Endodermal cell (in vitro differentiated cells): ENCODE data around the gene ARHGAP6. TPM values are rescaled to one million over a fixed set of nuclear protein-coding genes. Genes with fewer than 3 reads are reported as not detected.

Source experiments
- DNase-seq: peaks from one replicate; pipeline ENCODE4 v3.0.0-alpha.2; 2017
- H3K27ac ChIP-seq: 2 replicates; pipeline ENCODE4 v1.5.1; 2013; ENCODE audit warnings: mild to moderate bottlenecking, low read depth, low read length, moderate library complexity
- H3K27me3 ChIP-seq: 2 replicates; pipeline ENCODE4 v1.6.1; 2013; ENCODE audit warnings: mild to moderate bottlenecking, low read length, moderate library complexity; ENCODE audit not compliant: insufficient read depth, control insufficient read depth, poor library complexity, severe bottlenecking
- H3K36me3 ChIP-seq: 2 replicates; pipeline ENCODE4 v1.7.0; 2013; ENCODE audit warnings: mild to moderate bottlenecking, low read length, moderate library complexity; ENCODE audit not compliant: control insufficient read depth, insufficient read depth
- H3K4me1 ChIP-seq: one replicate; pipeline ENCODE4 v1.7.0; 2013; ENCODE audit warnings: low read length; ENCODE audit not compliant: control insufficient read depth, insufficient read depth
- H3K4me3 ChIP-seq: 2 replicates; pipeline ENCODE4 v1.5.1; 2013; ENCODE audit warnings: mild to moderate bottlenecking, low read length, moderate library complexity
- H3K9ac ChIP-seq: 2 replicates; pipeline ENCODE4 v1.6.1; 2013; ENCODE audit warnings: mild to moderate bottlenecking, low read length, moderate library complexity; ENCODE audit not compliant: poor library complexity, severe bottlenecking; ENCODE audit errors: extremely low read depth
- H3K9me3 ChIP-seq: 2 replicates; pipeline ENCODE4 v1.6.1; 2013; ENCODE audit warnings: mild to moderate bottlenecking, low read length, moderate library complexity; ENCODE audit not compliant: control insufficient read depth
- H3K27ac Mint-ChIP-seq: 2 replicates; pipeline ENCODE4 v1.8.0; 2020; ENCODE audit warnings: mixed read lengths
- H3K27me3 Mint-ChIP-seq: 2 replicates; pipeline ENCODE4 v1.8.0; 2021; ENCODE audit warnings: mild to moderate bottlenecking, mixed read lengths; ENCODE audit not compliant: insufficient read depth
- H3K36me3 Mint-ChIP-seq: 2 replicates; pipeline ENCODE4 v1.8.0; 2020; ENCODE audit warnings: low read depth, mixed read lengths
- H3K4me1 Mint-ChIP-seq: 2 replicates; pipeline ENCODE4 v1.8.0; 2020; ENCODE audit warnings: mixed read lengths
- H3K4me3 Mint-ChIP-seq: 2 replicates; pipeline ENCODE4 v1.8.0; 2020; ENCODE audit warnings: mild to moderate bottlenecking, moderate library complexity, mixed read lengths
- H3K9me3 Mint-ChIP-seq: 2 replicates; pipeline ENCODE4 v1.8.0; 2020; ENCODE audit warnings: mild to moderate bottlenecking, mixed read lengths
- WGBS, 2 experiments: methylation state at CpG; one replicate each; pipeline versions ENCODE4 v1.1.5 to v1.1.7; 2013; ENCODE audit warnings: missing lambda C conversion rate in 2 of 2, mixed read lengths in 1 of 2; ENCODE audit not compliant: insufficient coverage in 1 of 2, insufficient read length in 1 of 2; 5-methylcytosine and 5-hydroxymethylcytosine counted together
- total RNA-seq, 2 donors: library from RNA; stranded (reverse); fragmentation: NEBNext Ultra II Directional in 1 of 2; extraction: Animal tissue kit (Norgen Biotek cat#: 25700) in 1 of 2; gene quantifications; 2 replicates in 1 of 2; 3 replicates in 1 of 2; pipeline ENCODE4 v1.2.1, GENCODE V29; 2021
- TF ChIP-seq, protein P1 (sequence below): fragments of 200-600 bp; sonication (generic); conservative IDR thresholded peaks from 2 replicates; pipeline ENCODE4 v1.5.0; 2021; ENCODE audit warnings: antibody characterized with exemption, mild to moderate bottlenecking

ARHGAP6 gene
- total RNA-seq, 2 donors from 2014 or later: 0.48 to 0.73 TPM

DNA sequence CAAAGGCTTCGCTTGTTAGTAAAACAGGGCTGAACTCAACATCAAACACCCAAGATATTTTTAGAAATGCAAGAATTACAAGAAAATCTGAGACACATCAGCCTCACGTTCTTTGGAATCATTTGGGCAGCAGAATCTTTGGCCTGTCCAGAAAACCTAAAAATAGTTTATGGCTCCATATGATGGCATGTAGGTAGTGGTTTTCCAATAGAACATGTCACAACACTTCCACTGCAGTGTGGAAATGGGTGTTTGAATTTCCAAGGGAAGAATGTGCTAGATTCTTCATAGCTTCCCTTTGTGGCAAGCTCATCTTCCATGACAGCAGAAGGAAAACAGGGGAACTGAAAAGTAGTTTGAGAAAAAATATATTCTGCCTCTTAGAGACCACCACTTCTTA lies 118.8 kb downstream of the ARHGAP6 start:
- DNase-seq: no peak
- no peak overlapping the region for H3K4me3 ChIP-seq
- H3K36me3 ChIP-seq: no peaks in the 10 kb centered on the region
- TF ChIP-seq, protein P1, sequence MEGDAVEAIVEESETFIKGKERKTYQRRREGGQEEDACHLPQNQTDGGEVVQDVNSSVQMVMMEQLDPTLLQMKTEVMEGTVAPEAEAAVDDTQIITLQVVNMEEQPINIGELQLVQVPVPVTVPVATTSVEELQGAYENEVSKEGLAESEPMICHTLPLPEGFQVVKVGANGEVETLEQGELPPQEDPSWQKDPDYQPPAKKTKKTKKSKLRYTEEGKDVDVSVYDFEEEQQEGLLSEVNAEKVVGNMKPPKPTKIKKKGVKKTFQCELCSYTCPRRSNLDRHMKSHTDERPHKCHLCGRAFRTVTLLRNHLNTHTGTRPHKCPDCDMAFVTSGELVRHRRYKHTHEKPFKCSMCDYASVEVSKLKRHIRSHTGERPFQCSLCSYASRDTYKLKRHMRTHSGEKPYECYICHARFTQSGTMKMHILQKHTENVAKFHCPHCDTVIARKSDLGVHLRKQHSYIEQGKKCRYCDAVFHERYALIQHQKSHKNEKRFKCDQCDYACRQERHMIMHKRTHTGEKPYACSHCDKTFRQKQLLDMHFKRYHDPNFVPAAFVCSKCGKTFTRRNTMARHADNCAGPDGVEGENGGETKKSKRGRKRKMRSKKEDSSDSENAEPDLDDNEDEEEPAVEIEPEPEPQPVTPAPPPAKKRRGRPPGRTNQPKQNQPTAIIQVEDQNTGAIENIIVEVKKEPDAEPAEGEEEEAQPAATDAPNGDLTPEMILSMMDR: no peak
- no peak overlapping the region for H3K9ac ChIP-seq
- no peaks in the 10 kb centered on the region for H3K27me3 ChIP-seq
- Mint-ChIP-seq H3K4me3 (no peak overlapping the region), H3K4me1 (no peaks in the 10 kb centered on the region), H3K27me3 (peaks cover 1% of the 10 kb centered on the region), H3K27ac (no peak overlapping the region), H3K9me3 (peaks cover 39% of the 10 kb centered on the region), H3K36me3 (no peaks in the 10 kb centered on the region)
- H3K4me1 ChIP-seq: no peaks in the 10 kb centered on the region
- 100% methylated on average over 2 of the region's 2 CpGs; no CpG with 5 or more reads in 1 of the 2 experiments for WGBS, 2 experiments
- no peak overlapping the region for H3K27ac ChIP-seq
- H3K9me3 ChIP-seq: no peaks in the 10 kb centered on the region

- Mint-ChIP-seq H3K36me3 (no peaks in the 10 kb centered on the region), H3K9me3 (peaks cover 48% of the 10 kb centered on the region), H3K27ac (no peak overlapping the region), H3K27me3 (peaks cover 18% of the 10 kb centered on the region), H3K4me1 (no peaks in the 10 kb centered on the region), H3K4me3 (no peak overlapping the region)
- Histone ChIP-seq H3K9ac (no peak overlapping the region), H3K9me3 (no peaks in the 10 kb centered on the region), H3K4me3 (no peak overlapping the region), H3K4me1 (no peaks in the 10 kb centered on the region), H3K27ac (no peak overlapping the region), H3K27me3 (no peaks in the 10 kb centered on the region), H3K36me3 (no peaks in the 10 kb centered on the region)
- TF ChIP-seq, protein P1: peak; percentile 14
- 86% methylated on average over 1 of the region's 1 CpG; no CpG with 5 or more reads in 1 of the 2 experiments for WGBS, 2 experiments
- no peak for DNase-seq
Observed at GRCh38 chrX:11543249-11543648, 122.5 kb downstream of the ARHGAP6 start.

DNA sequence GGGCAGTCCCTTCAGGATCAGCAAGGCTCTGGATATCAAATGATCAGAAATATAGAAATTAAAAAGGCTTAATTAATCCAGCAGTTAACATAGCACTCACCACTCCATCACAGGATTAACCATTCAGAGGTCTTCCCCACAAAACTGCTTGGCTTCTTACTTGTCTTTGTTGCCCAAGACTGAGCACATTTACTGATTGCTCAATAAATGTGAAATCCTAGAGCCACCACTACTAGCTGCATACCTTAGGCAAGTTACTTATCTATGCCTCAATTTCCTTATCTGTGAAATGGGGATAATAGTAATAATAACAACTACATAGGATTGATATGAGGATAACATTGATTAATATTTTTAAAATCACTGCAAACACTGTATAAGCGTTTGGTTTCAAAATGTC lies 124.2 kb downstream of the ARHGAP6 start:
- no peak for DNase-seq
- no peak overlapping the region for H3K27ac ChIP-seq
- H3K4me3 ChIP-seq: no peak overlapping the region
- peaks cover 8% of the 10 kb centered on the region for H3K27me3 ChIP-seq
- TF ChIP-seq, protein P1: no peak
- no peaks in the 10 kb centered on the region for H3K9me3 ChIP-seq
- H3K27me3 Mint-ChIP-seq: peaks cover 27% of the 10 kb centered on the region
- no peaks in the 10 kb centered on the region for H3K36me3 Mint-ChIP-seq
- no peak overlapping the region for H3K27ac Mint-ChIP-seq
- H3K4me1 Mint-ChIP-seq: no peaks in the 10 kb centered on the region
- no CpG with 5 or more reads among the region's 1 CpG for WGBS, 2 experiments
- no peaks in the 10 kb centered on the region for H3K4me1 ChIP-seq
- H3K9ac ChIP-seq: no peak overlapping the region
- H3K9me3 Mint-ChIP-seq: peaks cover 48% of the 10 kb centered on the region
- H3K36me3 ChIP-seq: no peaks in the 10 kb centered on the region
- H3K4me3 Mint-ChIP-seq: no peak overlapping the region
